ENCODE results near the gene C22orf15. TPM values are rescaled to one million over a fixed set of nuclear protein-coding genes. Genes with fewer than 3 reads are reported as not detected.

Gene C22orf15
- total RNA-seq, 1 donor from 2014 or later = not detected

- Histone ChIP-seq H3K27ac (no peak overlapping the region), H3K36me3 (no peaks in the 10 kb centered on the region)
- intact Hi-C loops (cut with DNase I) = no loop called here
Measured at GRCh38 chr22:23777776-23778576, 15.2 kb downstream of the C22orf15 start.

GRCh38 chr22:23778577-23778900 lies 15.7 kb downstream of the C22orf15 start:
- intact Hi-C loops (cut with DNase I) = no loop called here
- no peak overlapping the region for H3K4me3 ChIP-seq
- peaks cover 43% of the 10 kb centered on the region for H3K4me1 ChIP-seq
- H3K9me3 ChIP-seq = no peaks in the 10 kb centered on the region
- no peak overlapping the region for H3K27ac ChIP-seq
- no peaks in the 10 kb centered on the region for H3K36me3 ChIP-seq
- H3K27me3 ChIP-seq = no peaks in the 10 kb centered on the region
- no peak for DNase-seq (ENCODE audit: extremely low spot score in 2 of 2)
- TF ChIP-seq CTCF (IDR thresholded peaks at IDR 0.05) (no peak), POLR2AphosphoS5 (IDR thresholded peaks at IDR 0.05; ENCODE audit: insufficient read depth in 1 of 2, low read depth in 1 of 2) (no peak), POLR2A (IDR thresholded peaks at IDR 0.05) (no peak)

More at GRCh38 chr22:23777776-23778576, 15.2 kb downstream of the C22orf15 start:
- no peaks in the 10 kb centered on the region for H3K9me3 ChIP-seq
- no peak overlapping the region for H3K4me3 ChIP-seq
- no peaks in the 10 kb centered on the region for H3K27me3 ChIP-seq
- H3K4me1 ChIP-seq = peaks cover 46% of the 10 kb centered on the region
- TF ChIP-seq POLR2A (IDR thresholded peaks at IDR 0.05) = no peak
- no peak for TF ChIP-seq POLR2AphosphoS5 (IDR thresholded peaks at IDR 0.05; ENCODE audit: insufficient read depth in 1 of 2, low read depth in 1 of 2)
- TF ChIP-seq CTCF (IDR thresholded peaks at IDR 0.05) = no peak
- no peak for DNase-seq (ENCODE audit: extremely low spot score in 2 of 2)

GRCh38 chr22:23779083-23779482 lies 16.3 kb downstream of the C22orf15 start:
- TF ChIP-seq POLR2A (IDR thresholded peaks at IDR 0.05) (no peak), POLR2AphosphoS5 (IDR thresholded peaks at IDR 0.05; ENCODE audit: insufficient read depth in 1 of 2, low read depth in 1 of 2) (no peak), CTCF (IDR thresholded peaks at IDR 0.05) (no peak)
- Histone ChIP-seq H3K4me3 (no peak overlapping the region), H3K9me3 (no peaks in the 10 kb centered on the region), H3K27me3 (no peaks in the 10 kb centered on the region), H3K27ac (no peak overlapping the region), H3K36me3 (no peaks in the 10 kb centered on the region), H3K4me1 (peaks cover 37% of the 10 kb centered on the region)
- intact Hi-C loops (cut with DNase I) = no loop called here
- DNase-seq (ENCODE audit: extremely low spot score in 2 of 2) = no peak

GRCh38 chr22:23779731-23780130 lies 16.9 kb downstream of the C22orf15 start:
- DNase-seq (ENCODE audit: extremely low spot score in 2 of 2) = no peak
- Histone ChIP-seq H3K27ac (no peak overlapping the region), H3K9me3 (no peaks in the 10 kb centered on the region), H3K4me1 (peaks cover 31% of the 10 kb centered on the region), H3K36me3 (no peaks in the 10 kb centered on the region), H3K27me3 (no peaks in the 10 kb centered on the region), H3K4me3 (no peak overlapping the region)
- TF ChIP-seq POLR2A (IDR thresholded peaks at IDR 0.05) (no peak), CTCF (IDR thresholded peaks at IDR 0.05) (no peak), POLR2AphosphoS5 (IDR thresholded peaks at IDR 0.05; ENCODE audit: insufficient read depth in 1 of 2, low read depth in 1 of 2) (no peak)
- intact Hi-C loops (cut with DNase I) = no loop called here

- H3K4me3 ChIP-seq = no peak overlapping the region
- TF ChIP-seq CTCF (IDR thresholded peaks at IDR 0.05) = no peak
- no peak for TF ChIP-seq POLR2A (IDR thresholded peaks at IDR 0.05)
- no peak for TF ChIP-seq POLR2AphosphoS5 (IDR thresholded peaks at IDR 0.05; ENCODE audit: insufficient read depth in 1 of 2, low read depth in 1 of 2)
Measured at GRCh38 chr22:23780146-23780748, 17.5 kb downstream of the C22orf15 start.

More at GRCh38 chr22:23780146-23780748, 17.5 kb downstream of the C22orf15 start:
- no peak for DNase-seq (ENCODE audit: extremely low spot score in 2 of 2)
- intact Hi-C loops (cut with DNase I) = no loop called here
- H3K27ac ChIP-seq = no peak overlapping the region
- H3K4me1 ChIP-seq = peaks cover 26% of the 10 kb centered on the region
- H3K9me3 ChIP-seq = no peaks in the 10 kb centered on the region
- H3K27me3 ChIP-seq = no peaks in the 10 kb centered on the region
- H3K36me3 ChIP-seq = no peaks in the 10 kb centered on the region

All from vagina (tissue), 2 donors.